ENCODE data around the gene RGS19. TPM values are rescaled to one million over a fixed set of nuclear protein-coding genes. Genes with fewer than 3 reads are reported as not detected.

The RGS19 gene
- total and polyA plus RNA-seq, 4 donors: 4.9 to 12.9 (median 6.3) TPM

- TF ChIP-seq, protein P1, sequence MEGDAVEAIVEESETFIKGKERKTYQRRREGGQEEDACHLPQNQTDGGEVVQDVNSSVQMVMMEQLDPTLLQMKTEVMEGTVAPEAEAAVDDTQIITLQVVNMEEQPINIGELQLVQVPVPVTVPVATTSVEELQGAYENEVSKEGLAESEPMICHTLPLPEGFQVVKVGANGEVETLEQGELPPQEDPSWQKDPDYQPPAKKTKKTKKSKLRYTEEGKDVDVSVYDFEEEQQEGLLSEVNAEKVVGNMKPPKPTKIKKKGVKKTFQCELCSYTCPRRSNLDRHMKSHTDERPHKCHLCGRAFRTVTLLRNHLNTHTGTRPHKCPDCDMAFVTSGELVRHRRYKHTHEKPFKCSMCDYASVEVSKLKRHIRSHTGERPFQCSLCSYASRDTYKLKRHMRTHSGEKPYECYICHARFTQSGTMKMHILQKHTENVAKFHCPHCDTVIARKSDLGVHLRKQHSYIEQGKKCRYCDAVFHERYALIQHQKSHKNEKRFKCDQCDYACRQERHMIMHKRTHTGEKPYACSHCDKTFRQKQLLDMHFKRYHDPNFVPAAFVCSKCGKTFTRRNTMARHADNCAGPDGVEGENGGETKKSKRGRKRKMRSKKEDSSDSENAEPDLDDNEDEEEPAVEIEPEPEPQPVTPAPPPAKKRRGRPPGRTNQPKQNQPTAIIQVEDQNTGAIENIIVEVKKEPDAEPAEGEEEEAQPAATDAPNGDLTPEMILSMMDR (IDR thresholded peaks at IDR 0.05; ENCODE audit: low read depth, low read length, missing input control): no peak
- TF ChIP-seq SP1 (IDR thresholded peaks at IDR 0.05) (no peak), RAD21 (IDR thresholded peaks at IDR 0.05) (no peak), RXRA (IDR thresholded peaks at IDR 0.05) (no peak)
- TF ChIP-seq, protein P2, sequence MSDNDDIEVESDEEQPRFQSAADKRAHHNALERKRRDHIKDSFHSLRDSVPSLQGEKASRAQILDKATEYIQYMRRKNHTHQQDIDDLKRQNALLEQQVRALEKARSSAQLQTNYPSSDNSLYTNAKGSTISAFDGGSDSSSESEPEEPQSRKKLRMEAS (IDR thresholded peaks at IDR 0.05): no peak
These were observed 2.2 kb downstream of the RGS19 start (continued) for GRCh38 chr20:64077094-64077493.

GRCh38 chr20:64076061-64076997, 3.0 kb downstream of the RGS19 start:
- peaks cover 7 to 19% (median 10%) of the 10 kb centered on the region in 4 donors for H3K4me1 ChIP-seq (ENCODE audit: control insufficient read depth in 4 of 4, insufficient read depth in 4 of 4, low read length in 3 of 4)
- H3K36me3 ChIP-seq (ENCODE audit: control insufficient read depth in 4 of 4, insufficient read depth in 3 of 4, low read depth in 1 of 4, low read length in 3 of 4): peaks cover 0 to 10% (median 0%) of the 10 kb centered on the region in 4 donors
- no peak for DNase-seq (ENCODE audit: low spot score)
- WGBS: 94% methylated on average over 22 of the region's 22 CpGs
- H3K9me3 ChIP-seq (ENCODE audit: control insufficient read depth in 4 of 4, low read length in 3 of 4): no peaks in the 10 kb centered on the region
- H3K4me3 ChIP-seq (ENCODE audit: low read depth in 1 of 3, low read length in 3 of 3): peak overlapping the region in 1 of 3 donors; percentile 15
- H3K9ac ChIP-seq (ENCODE audit: low read depth in 1 of 2, low read length in 2 of 2): no peak overlapping the region
- no peak for TF ChIP-seq FOXA1 (IDR thresholded peaks at IDR 0.05)
- TF ChIP-seq, protein P1 (IDR thresholded peaks at IDR 0.05; ENCODE audit: low read depth, low read length, missing input control): no peak
- TF ChIP-seq, protein P3, sequence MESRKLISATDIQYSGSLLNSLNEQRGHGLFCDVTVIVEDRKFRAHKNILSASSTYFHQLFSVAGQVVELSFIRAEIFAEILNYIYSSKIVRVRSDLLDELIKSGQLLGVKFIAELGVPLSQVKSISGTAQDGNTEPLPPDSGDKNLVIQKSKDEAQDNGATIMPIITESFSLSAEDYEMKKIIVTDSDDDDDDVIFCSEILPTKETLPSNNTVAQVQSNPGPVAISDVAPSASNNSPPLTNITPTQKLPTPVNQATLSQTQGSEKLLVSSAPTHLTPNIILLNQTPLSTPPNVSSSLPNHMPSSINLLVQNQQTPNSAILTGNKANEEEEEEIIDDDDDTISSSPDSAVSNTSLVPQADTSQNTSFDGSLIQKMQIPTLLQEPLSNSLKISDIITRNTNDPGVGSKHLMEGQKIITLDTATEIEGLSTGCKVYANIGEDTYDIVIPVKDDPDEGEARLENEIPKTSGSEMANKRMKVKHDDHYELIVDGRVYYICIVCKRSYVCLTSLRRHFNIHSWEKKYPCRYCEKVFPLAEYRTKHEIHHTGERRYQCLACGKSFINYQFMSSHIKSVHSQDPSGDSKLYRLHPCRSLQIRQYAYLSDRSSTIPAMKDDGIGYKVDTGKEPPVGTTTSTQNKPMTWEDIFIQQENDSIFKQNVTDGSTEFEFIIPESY (IDR thresholded peaks at IDR 0.05): no peak
- TF ChIP-seq SP1 (IDR thresholded peaks at IDR 0.05): no peak
- no peak for TF ChIP-seq FOXA2 (IDR thresholded peaks at IDR 0.05)
- no peak for TF ChIP-seq YY1 (IDR thresholded peaks at IDR 0.05)
- TF ChIP-seq RXRA (IDR thresholded peaks at IDR 0.05): no peak
- TF ChIP-seq, protein P2 (IDR thresholded peaks at IDR 0.05): no peak
- TF ChIP-seq ATF3 (IDR thresholded peaks at IDR 0.05): no peak
- TF ChIP-seq EGR1 (IDR thresholded peaks at IDR 0.05; ENCODE audit: low read depth in 2 of 2): no peak
- no peak for TF ChIP-seq RAD21 (IDR thresholded peaks at IDR 0.05)
- no peak for TF ChIP-seq HNF4G (IDR thresholded peaks at IDR 0.05)
- TF ChIP-seq GABPA (IDR thresholded peaks at IDR 0.05 in 1 of 2, conservative IDR thresholded peaks at IDR 0.05 in 1 of 2): no peak
- TF ChIP-seq, protein P4, sequence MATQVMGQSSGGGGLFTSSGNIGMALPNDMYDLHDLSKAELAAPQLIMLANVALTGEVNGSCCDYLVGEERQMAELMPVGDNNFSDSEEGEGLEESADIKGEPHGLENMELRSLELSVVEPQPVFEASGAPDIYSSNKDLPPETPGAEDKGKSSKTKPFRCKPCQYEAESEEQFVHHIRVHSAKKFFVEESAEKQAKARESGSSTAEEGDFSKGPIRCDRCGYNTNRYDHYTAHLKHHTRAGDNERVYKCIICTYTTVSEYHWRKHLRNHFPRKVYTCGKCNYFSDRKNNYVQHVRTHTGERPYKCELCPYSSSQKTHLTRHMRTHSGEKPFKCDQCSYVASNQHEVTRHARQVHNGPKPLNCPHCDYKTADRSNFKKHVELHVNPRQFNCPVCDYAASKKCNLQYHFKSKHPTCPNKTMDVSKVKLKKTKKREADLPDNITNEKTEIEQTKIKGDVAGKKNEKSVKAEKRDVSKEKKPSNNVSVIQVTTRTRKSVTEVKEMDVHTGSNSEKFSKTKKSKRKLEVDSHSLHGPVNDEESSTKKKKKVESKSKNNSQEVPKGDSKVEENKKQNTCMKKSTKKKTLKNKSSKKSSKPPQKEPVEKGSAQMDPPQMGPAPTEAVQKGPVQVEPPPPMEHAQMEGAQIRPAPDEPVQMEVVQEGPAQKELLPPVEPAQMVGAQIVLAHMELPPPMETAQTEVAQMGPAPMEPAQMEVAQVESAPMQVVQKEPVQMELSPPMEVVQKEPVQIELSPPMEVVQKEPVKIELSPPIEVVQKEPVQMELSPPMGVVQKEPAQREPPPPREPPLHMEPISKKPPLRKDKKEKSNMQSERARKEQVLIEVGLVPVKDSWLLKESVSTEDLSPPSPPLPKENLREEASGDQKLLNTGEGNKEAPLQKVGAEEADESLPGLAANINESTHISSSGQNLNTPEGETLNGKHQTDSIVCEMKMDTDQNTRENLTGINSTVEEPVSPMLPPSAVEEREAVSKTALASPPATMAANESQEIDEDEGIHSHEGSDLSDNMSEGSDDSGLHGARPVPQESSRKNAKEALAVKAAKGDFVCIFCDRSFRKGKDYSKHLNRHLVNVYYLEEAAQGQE (IDR thresholded peaks at IDR 0.05): no peak
- no peak for TF ChIP-seq JUND (IDR thresholded peaks at IDR 0.05)
- TF ChIP-seq NR2F2 (IDR thresholded peaks at IDR 0.05): no peak
- TF ChIP-seq TAF1 (conservative IDR thresholded peaks at IDR 0.05): no peak
- TF ChIP-seq HNF4A (conservative IDR thresholded peaks at IDR 0.05): no peak
- H3K27me3 ChIP-seq (ENCODE audit: control insufficient read depth in 4 of 4, insufficient read depth in 4 of 4, low read length in 3 of 4): no peaks in the 10 kb centered on the region
- no peak overlapping the region for H3K27ac ChIP-seq (ENCODE audit: low read depth in 1 of 2, low read length in 2 of 2)

All from liver (tissue), 9 donors.